HL-60 (cell line): ENCODE data around the gene MKLN1.

ENCODE experiments used
- CTCF ChIP-seq: IDR thresholded peaks from one replicate; pipeline ENCODE4 v1.5.1; 2011; ENCODE audit warnings: low read length, control low read depth, inconsistent platforms; ENCODE audit not compliant: insufficient read depth
- POLR2AphosphoS5 ChIP-seq: IDR thresholded peaks from 2 replicates; pipeline ENCODE4 v1.6.1; 2012; ENCODE audit warnings: low read depth
- REST ChIP-seq: IDR thresholded peaks from 2 replicates; pipeline ENCODE4 v1.6.1; 2012; ENCODE audit warnings: low read depth; ENCODE audit not compliant: insufficient replicate concordance

GRCh38 chr7:131326576-131326975, 1.1 kb upstream of the MKLN1 start:
- TF ChIP-seq REST (no peak), CTCF (no peak), POLR2AphosphoS5 (no peak)
